HepG2 (cell line): ENCODE results near the gene TEX19. TPM values are rescaled to one million over a fixed set of nuclear protein-coding genes. Genes with fewer than 3 reads are reported as not detected.

Experiments
- DPF2 ChIP-seq: sonication (generic); formaldehyde crosslinking; IDR thresholded peaks from 2 replicates; pipeline ENCODE4 v1.4.0; 2020; ENCODE audit warnings: mild to moderate bottlenecking, low read depth, missing genetic modification reagents, borderline replicate concordance
- EEA1 ChIP-seq: sonication (generic); formaldehyde crosslinking; IDR thresholded peaks from 2 replicates; pipeline ENCODE4 v1.5.1; 2020; ENCODE audit warnings: mild to moderate bottlenecking, missing genetic modification reagents, borderline replicate concordance
- KLF12 ChIP-seq: sonication (generic); formaldehyde crosslinking; IDR thresholded peaks from 2 replicates; pipeline ENCODE4 v1.4.0; 2020; ENCODE audit warnings: missing genetic modification reagents, borderline replicate concordance
- NFAT5 ChIP-seq: sonication (generic); formaldehyde crosslinking; IDR thresholded peaks from 2 replicates; pipeline ENCODE4 v1.4.0; 2020; ENCODE audit warnings: missing genetic modification reagents
- SCMH1 ChIP-seq: sonication (generic); formaldehyde crosslinking; IDR thresholded peaks from 2 replicates; pipeline ENCODE4 v1.9.0; 2021; ENCODE audit warnings: missing genetic modification reagents, mild to moderate bottlenecking, borderline replicate concordance
- SMAD3 ChIP-seq: sonication (generic); formaldehyde crosslinking; IDR thresholded peaks from 2 replicates; pipeline ENCODE4 v1.4.0; 2020; ENCODE audit warnings: missing genetic modification reagents
- SNAPC2 ChIP-seq: sonication (generic); formaldehyde crosslinking; IDR thresholded peaks from 2 replicates; pipeline ENCODE4 v1.8.1; 2022; ENCODE audit warnings: mild to moderate bottlenecking, missing genetic modification reagents
- SPEN ChIP-seq: sonication (generic); formaldehyde crosslinking; IDR thresholded peaks from 2 replicates; pipeline ENCODE4 v1.5.1; 2020; ENCODE audit warnings: low read depth, mild to moderate bottlenecking, missing genetic modification reagents
- STAG1 ChIP-seq: sonication (generic); formaldehyde crosslinking; IDR thresholded peaks from 2 replicates; pipeline ENCODE4 v1.4.0; 2020; ENCODE audit warnings: missing genetic modification reagents
- TAF1 ChIP-seq: sonication (generic); formaldehyde crosslinking; IDR thresholded peaks from 2 replicates; pipeline ENCODE4 v1.4.0; 2020; ENCODE audit warnings: missing genetic modification reagents
- WIZ ChIP-seq: sonication (generic); formaldehyde crosslinking; IDR thresholded peaks from 2 replicates; pipeline ENCODE4 v1.5.1; 2020; ENCODE audit warnings: mild to moderate bottlenecking, missing genetic modification reagents
- ZBTB33 ChIP-seq: sonication (generic); formaldehyde crosslinking; IDR thresholded peaks from 2 replicates; pipeline ENCODE4 v1.4.0; 2020; ENCODE audit warnings: missing genetic modification reagents
- ZIK1 ChIP-seq: sonication (generic); formaldehyde crosslinking; IDR thresholded peaks from 2 replicates; pipeline ENCODE4 v1.5.0; 2020; ENCODE audit warnings: mild to moderate bottlenecking, low read depth, missing genetic modification reagents, borderline replicate concordance
- ZNF513 ChIP-seq: sonication (generic); formaldehyde crosslinking; conservative IDR thresholded peaks from 2 replicates; pipeline ENCODE4 v1.5.0; 2020; ENCODE audit warnings: missing genetic modification reagents
- ZNF552 ChIP-seq: sonication (generic); formaldehyde crosslinking; IDR thresholded peaks from 2 replicates; pipeline ENCODE4 v1.9.0; 2022; ENCODE audit warnings: missing genetic modification reagents, mild to moderate bottlenecking, borderline replicate concordance
- ZNF616 ChIP-seq: sonication (generic); formaldehyde crosslinking; IDR thresholded peaks from 2 replicates; pipeline ENCODE4 v1.5.0; 2020; ENCODE audit warnings: low read depth, mild to moderate bottlenecking, missing genetic modification reagents
- ZNF7 ChIP-seq: IDR thresholded peaks from 2 replicates; pipeline ENCODE4 v1.6.1; 2016; ENCODE audit warnings: missing biosample characterization, missing genetic modification reagents
- polyA plus RNA-seq, 8 experiments: library from polyadenylated mRNA; depleted of rRNA in 3 of 8; stranded (reverse) in 7 of 8; unstranded in 1 of 8; fragments of >200 nt; fragmentation: Illumina TruSeq in 4 of 8; extraction: Trizol in 4 of 8; gene quantifications; 2 replicates each; pipeline versions ENCODE4 v1.2.1 to v1.2.3, GENCODE V29; 2011 to 2016; ENCODE audit warnings: low read depth in 4 of 8, missing spikeins in 1 of 8, mixed read lengths in 1 of 8; ENCODE audit not compliant: insufficient read depth in 1 of 8
- total RNA-seq, 5 experiments: library from RNA; depleted of rRNA; stranded (reverse); fragments of >200 nt; fragmentation: Illumina TruSeq; extraction: Trizol; gene quantifications; 2 replicates each; pipeline ENCODE4 v1.2.3, GENCODE V29; 2016; ENCODE audit warnings: low read depth in 1 of 5

Gene TEX19
- total and polyA plus RNA-seq, 2 of the 13 experiments (the other 11 are each of a cell fraction or from before 2014, with no cell fraction given), result 1.3 to 6.0 TPM

GRCh38 chr17:82346342-82347300 is 12.4 kb upstream of the TEX19 start (continued):
- peak; percentile 98 for TF ChIP-seq NFAT5 (CRISPR knock-in tag)
- TF ChIP-seq EEA1, result no peak
- TF ChIP-seq KLF12 (CRISPR knock-in tag), result peak; percentile 92
- TF ChIP-seq ZNF552, result peak; percentile 56; the same call in 1 of the 2 replicates
- peak; percentile 86; the same call in 1 of the 2 replicates for TF ChIP-seq DPF2 (CRISPR knock-in tag)
- TF ChIP-seq STAG1 (CRISPR knock-in tag), result peak; percentile 30; the same call in 1 of the 2 replicates
- TF ChIP-seq SMAD3, result peak; percentile 98
- TF ChIP-seq SPEN (CRISPR knock-in tag), result peak; percentile 72
- TF ChIP-seq ZBTB33 (CRISPR knock-in tag), result peak; percentile 91
- TF ChIP-seq ZNF616 (CRISPR knock-in tag), result no peak
- no peak for TF ChIP-seq ZNF513 (CRISPR knock-in tag)
- TF ChIP-seq TAF1, result peak; percentile 62
- no peak for TF ChIP-seq WIZ (CRISPR knock-in tag)
- TF ChIP-seq ZIK1 (CRISPR knock-in tag), result no peak
- TF ChIP-seq SCMH1 (CRISPR knock-in tag), result no peak
- 0 out of 2 replicates have a peak, but pooled peaks have one; percentile 28 for TF ChIP-seq SNAPC2 (CRISPR knock-in tag)
- TF ChIP-seq ZNF7 (CRISPR knock-in tag), result no peak
